Measurements from ENCODE around the gene OR6A2.

DNA sequence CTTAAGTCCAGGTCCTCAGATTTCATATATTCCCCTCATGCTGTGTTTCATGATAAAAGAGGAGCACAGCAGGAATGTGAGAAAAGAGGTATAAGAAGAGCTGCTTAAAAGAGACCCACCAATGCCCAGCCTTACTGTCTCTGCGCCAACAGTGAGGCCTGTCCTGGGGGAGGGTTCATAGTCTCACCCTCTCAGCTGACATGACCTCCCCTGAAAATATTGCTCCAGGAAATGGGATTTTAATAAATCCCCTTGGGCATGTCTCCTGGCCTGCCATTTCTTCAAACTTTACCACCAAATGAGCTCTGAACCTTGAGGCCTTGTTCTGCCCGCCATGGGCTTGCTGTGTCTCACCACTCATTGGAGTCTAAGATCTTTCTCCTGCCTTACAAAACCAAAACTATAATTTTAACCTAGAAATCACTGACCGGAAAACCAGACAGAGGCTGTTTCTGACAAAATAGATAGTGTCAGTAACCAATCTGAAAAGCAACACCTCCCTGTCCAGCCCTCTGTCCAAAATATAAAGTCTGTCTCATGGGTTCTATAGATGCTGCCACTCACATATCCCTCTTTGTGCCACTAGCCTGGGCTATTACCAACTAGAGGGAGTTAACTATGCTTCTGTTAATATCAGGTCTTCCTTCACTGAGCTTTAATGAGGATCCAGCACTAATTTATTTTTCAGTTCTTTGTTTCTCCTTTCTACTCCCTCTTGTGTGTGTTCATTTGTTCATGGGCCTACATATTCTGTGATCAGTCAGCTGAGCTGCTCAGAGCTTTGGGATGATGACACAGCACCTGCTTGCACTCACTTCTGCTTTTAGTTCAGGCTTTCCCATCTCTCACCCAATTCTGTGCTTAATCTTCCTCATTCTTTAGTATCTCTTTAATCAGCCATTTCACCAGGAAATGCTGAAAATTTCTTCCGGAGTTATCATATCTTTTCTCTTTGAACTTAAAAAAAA, 27.3 kb downstream of the OR6A2 start, which contains the start of gene OR2AG2:
- TF ChIP-seq RFX5 (IDR thresholded peaks at IDR 0.05; ENCODE audit: low read depth, low read length): no peak
- TF ChIP-seq, protein P1, sequence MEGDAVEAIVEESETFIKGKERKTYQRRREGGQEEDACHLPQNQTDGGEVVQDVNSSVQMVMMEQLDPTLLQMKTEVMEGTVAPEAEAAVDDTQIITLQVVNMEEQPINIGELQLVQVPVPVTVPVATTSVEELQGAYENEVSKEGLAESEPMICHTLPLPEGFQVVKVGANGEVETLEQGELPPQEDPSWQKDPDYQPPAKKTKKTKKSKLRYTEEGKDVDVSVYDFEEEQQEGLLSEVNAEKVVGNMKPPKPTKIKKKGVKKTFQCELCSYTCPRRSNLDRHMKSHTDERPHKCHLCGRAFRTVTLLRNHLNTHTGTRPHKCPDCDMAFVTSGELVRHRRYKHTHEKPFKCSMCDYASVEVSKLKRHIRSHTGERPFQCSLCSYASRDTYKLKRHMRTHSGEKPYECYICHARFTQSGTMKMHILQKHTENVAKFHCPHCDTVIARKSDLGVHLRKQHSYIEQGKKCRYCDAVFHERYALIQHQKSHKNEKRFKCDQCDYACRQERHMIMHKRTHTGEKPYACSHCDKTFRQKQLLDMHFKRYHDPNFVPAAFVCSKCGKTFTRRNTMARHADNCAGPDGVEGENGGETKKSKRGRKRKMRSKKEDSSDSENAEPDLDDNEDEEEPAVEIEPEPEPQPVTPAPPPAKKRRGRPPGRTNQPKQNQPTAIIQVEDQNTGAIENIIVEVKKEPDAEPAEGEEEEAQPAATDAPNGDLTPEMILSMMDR (conservative IDR thresholded peaks at IDR 0.05; ENCODE audit: low read depth, low read length): no peak
- no peak for TF ChIP-seq MXI1 (IDR thresholded peaks at IDR 0.05; ENCODE audit: borderline replicate concordance, low read depth, low read length)
- no peak for TF ChIP-seq NFE2L2 (IDR thresholded peaks at IDR 0.05; ENCODE audit: low read depth, low read length)

Data from IMR-90 (cell line).